Measurements from ENCODE around the gene GFY.

GFY gene

GRCh38 chr19:49438261-49438660, 13.1 kb downstream of the GFY start:
- peaks cover 3% of the 10 kb centered on the region in 2 experiments for H3K4me1 ChIP-seq (ENCODE audit: control insufficient read depth in 1 of 2, insufficient read depth in 2 of 2, low read length in 2 of 2)
- H3K4ac ChIP-seq (ENCODE audit: low read depth, low read length): no peak overlapping the region
- no peak overlapping the region for H4K91ac ChIP-seq (ENCODE audit: low read depth, low read length)
- H3K9me3 ChIP-seq (ENCODE audit: insufficient read depth, low read depth, low read length): peaks cover 20% of the 10 kb centered on the region
- no peak overlapping the region for H3K23ac ChIP-seq (ENCODE audit: low read length)
- no peak overlapping the region for H3K27ac ChIP-seq (ENCODE audit: low read depth, low read length)
- no peak overlapping the region for H4K8ac ChIP-seq (ENCODE audit: low read depth, low read length)
- no peak for DNase-seq
- peaks cover 2% of the 10 kb centered on the region for H3K79me2 ChIP-seq (ENCODE audit: control insufficient read depth, insufficient read depth, low read length, poor library complexity)
- no peak overlapping the region for H3K4me3 ChIP-seq (ENCODE audit: low read depth, low read length)
- no peak overlapping the region for H2AK5ac ChIP-seq (ENCODE audit: low read length)
- H3K79me1 ChIP-seq (ENCODE audit: low read length): peaks cover 3% of the 10 kb centered on the region
- H2BK12ac ChIP-seq (ENCODE audit: low read length): no peak overlapping the region
- H4K12ac ChIP-seq (ENCODE audit: low read depth, low read length): no peak overlapping the region
- no peak overlapping the region for H2BK5ac ChIP-seq (ENCODE audit: low read depth, low read length, poor library complexity)
- WGBS (ENCODE audit: extremely low coverage, insufficient coverage, insufficient read length): no CpG with 5 or more reads among the region's 6 CpGs
- H3K14ac ChIP-seq (ENCODE audit: low read length): no peak overlapping the region
- peaks cover 56% of the 10 kb centered on the region for H3K27me3 ChIP-seq (ENCODE audit: insufficient read depth, low read length)
- no peak overlapping the region for H2BK120ac ChIP-seq (ENCODE audit: insufficient read depth, low read length, poor library complexity)
- H3K4me2 ChIP-seq (ENCODE audit: low read length): no peak overlapping the region
- H2AFZ ChIP-seq (ENCODE audit: insufficient read depth, low read length, poor library complexity): no peak overlapping the region
- H3K9ac ChIP-seq (ENCODE audit: low read length): no peak overlapping the region
- H3K18ac ChIP-seq (ENCODE audit: low read length): no peak overlapping the region
- H3K36me3 ChIP-seq (ENCODE audit: control insufficient read depth in 1 of 2, insufficient read depth in 2 of 2, low read length in 2 of 2): no peaks in the 10 kb centered on the region

GRCh38 chr19:49439836-49440235, 14.6 kb downstream of the GFY start:
- no CpG with 5 or more reads among the region's 6 CpGs for WGBS (ENCODE audit: extremely low coverage, insufficient coverage, insufficient read length)
- peaks cover 3% of the 10 kb centered on the region in 2 experiments for H3K4me1 ChIP-seq (ENCODE audit: control insufficient read depth in 1 of 2, insufficient read depth in 2 of 2, low read length in 2 of 2)
- H3K27ac ChIP-seq (ENCODE audit: low read depth, low read length): no peak overlapping the region
- no peaks in the 10 kb centered on the region for H3K36me3 ChIP-seq (ENCODE audit: control insufficient read depth in 1 of 2, insufficient read depth in 2 of 2, low read length in 2 of 2)
- peaks cover 5% of the 10 kb centered on the region for H3K79me1 ChIP-seq (ENCODE audit: low read length)
- H3K4ac ChIP-seq (ENCODE audit: low read depth, low read length): no peak overlapping the region
- no peak overlapping the region for H3K23ac ChIP-seq (ENCODE audit: low read length)
- peaks cover 3% of the 10 kb centered on the region for H3K79me2 ChIP-seq (ENCODE audit: control insufficient read depth, insufficient read depth, low read length, poor library complexity)
- no peak overlapping the region for H2BK5ac ChIP-seq (ENCODE audit: low read depth, low read length, poor library complexity)
- no peak overlapping the region for H4K8ac ChIP-seq (ENCODE audit: low read depth, low read length)
- H2BK12ac ChIP-seq (ENCODE audit: low read length): no peak overlapping the region
- no peak overlapping the region for H2AK5ac ChIP-seq (ENCODE audit: low read length)
- no peak overlapping the region for H3K4me2 ChIP-seq (ENCODE audit: low read length)
- H4K12ac ChIP-seq (ENCODE audit: low read depth, low read length): no peak overlapping the region
- no peak overlapping the region for H2AFZ ChIP-seq (ENCODE audit: insufficient read depth, low read length, poor library complexity)
- H2BK120ac ChIP-seq (ENCODE audit: insufficient read depth, low read length, poor library complexity): no peak overlapping the region
- H3K14ac ChIP-seq (ENCODE audit: low read length): no peak overlapping the region
- H3K9ac ChIP-seq (ENCODE audit: low read length): no peak overlapping the region
- DNase-seq: no peak
- H3K27me3 ChIP-seq (ENCODE audit: insufficient read depth, low read length): peaks cover 56% of the 10 kb centered on the region
- peak overlapping the region; percentile 47 for H3K4me3 ChIP-seq (ENCODE audit: low read depth, low read length)
- H3K9me3 ChIP-seq (ENCODE audit: insufficient read depth, low read depth, low read length): peaks cover 17% of the 10 kb centered on the region
- H4K91ac ChIP-seq (ENCODE audit: low read depth, low read length): no peak overlapping the region
- no peak overlapping the region for H3K18ac ChIP-seq (ENCODE audit: low read length)

- H3K18ac ChIP-seq (ENCODE audit: low read length): no peak overlapping the region
- no peak overlapping the region for H2BK5ac ChIP-seq (ENCODE audit: low read depth, low read length, poor library complexity)
- H4K8ac ChIP-seq (ENCODE audit: low read depth, low read length): no peak overlapping the region
- H3K4me3 ChIP-seq (ENCODE audit: low read depth, low read length): no peak overlapping the region
- no peak overlapping the region for H3K9ac ChIP-seq (ENCODE audit: low read length)
- H4K91ac ChIP-seq (ENCODE audit: low read depth, low read length): no peak overlapping the region
- H3K36me3 ChIP-seq (ENCODE audit: control insufficient read depth in 1 of 2, insufficient read depth in 2 of 2, low read length in 2 of 2): no peaks in the 10 kb centered on the region
- H3K23ac ChIP-seq (ENCODE audit: low read length): no peak overlapping the region
- no CpG with 5 or more reads among the region's 19 CpGs for WGBS (ENCODE audit: extremely low coverage, insufficient coverage, insufficient read length)
- no peak overlapping the region for H3K4me2 ChIP-seq (ENCODE audit: low read length)
- no peak for DNase-seq
- peaks cover 10% of the 10 kb centered on the region for H3K9me3 ChIP-seq (ENCODE audit: insufficient read depth, low read depth, low read length)
- peaks cover 3% of the 10 kb centered on the region in 2 experiments for H3K4me1 ChIP-seq (ENCODE audit: control insufficient read depth in 1 of 2, insufficient read depth in 2 of 2, low read length in 2 of 2)
- peaks cover 5% of the 10 kb centered on the region for H3K79me1 ChIP-seq (ENCODE audit: low read length)
- H3K4ac ChIP-seq (ENCODE audit: low read depth, low read length): no peak overlapping the region
- H3K79me2 ChIP-seq (ENCODE audit: control insufficient read depth, insufficient read depth, low read length, poor library complexity): peaks cover 3% of the 10 kb centered on the region
- peaks cover 56% of the 10 kb centered on the region for H3K27me3 ChIP-seq (ENCODE audit: insufficient read depth, low read length)
- no peak overlapping the region for H3K14ac ChIP-seq (ENCODE audit: low read length)
- no peak overlapping the region for H2AFZ ChIP-seq (ENCODE audit: insufficient read depth, low read length, poor library complexity)
- H3K27ac ChIP-seq (ENCODE audit: low read depth, low read length): no peak overlapping the region
- no peak overlapping the region for H2BK120ac ChIP-seq (ENCODE audit: insufficient read depth, low read length, poor library complexity)
- no peak overlapping the region for H2BK12ac ChIP-seq (ENCODE audit: low read length)
- no peak overlapping the region for H4K12ac ChIP-seq (ENCODE audit: low read depth, low read length)
- H2AK5ac ChIP-seq (ENCODE audit: low read length): no peak overlapping the region
These were observed 15.4 kb downstream of the GFY start for GRCh38 chr19:49440439-49441209.

GRCh38 chr19:49441210-49441959, 16.2 kb downstream of the GFY start, which contains the start of gene SLC17A7:
Gene SLC17A7 (minus strand): TSS chr19:49441527. CDS start chr19:49441379, 148 bp downstream.
- no peak within 1 kb of the TSS for H4K91ac ChIP-seq (ENCODE audit: low read depth, low read length)
- no peak within 1 kb of the TSS for H3K23ac ChIP-seq (ENCODE audit: low read length)
- no peak within 1 kb of the TSS for H3K18ac ChIP-seq (ENCODE audit: low read length)
- no peak within 1 kb of the TSS for H2BK120ac ChIP-seq (ENCODE audit: insufficient read depth, low read length, poor library complexity)
- peaks cover 3% of the 10 kb centered on the region for H3K79me2 ChIP-seq (ENCODE audit: control insufficient read depth, insufficient read depth, low read length, poor library complexity)
- H3K9me3 ChIP-seq (ENCODE audit: insufficient read depth, low read depth, low read length): peaks cover 7% of the 10 kb centered on the region
- peaks cover 5% of the 10 kb centered on the region for H3K79me1 ChIP-seq (ENCODE audit: low read length)
- H3K4me2 ChIP-seq (ENCODE audit: low read length): no peak within 1 kb of the TSS
- H3K14ac ChIP-seq (ENCODE audit: low read length): no peak within 1 kb of the TSS
- H3K4me3 ChIP-seq (ENCODE audit: low read depth, low read length): no peak within 1 kb of the TSS
- H3K4ac ChIP-seq (ENCODE audit: low read depth, low read length): no peak within 1 kb of the TSS
- no peak within 1 kb of the TSS for H2BK5ac ChIP-seq (ENCODE audit: low read depth, low read length, poor library complexity)
- H2BK12ac ChIP-seq (ENCODE audit: low read length): peak within 1 kb of the TSS; percentile 13
- no peak within 1 kb of the TSS for H2AFZ ChIP-seq (ENCODE audit: insufficient read depth, low read length, poor library complexity)
- H3K9ac ChIP-seq (ENCODE audit: low read length): no peak within 1 kb of the TSS
- no peak within 1 kb of the TSS for H3K27ac ChIP-seq (ENCODE audit: low read depth, low read length)
- H3K4me1 ChIP-seq (ENCODE audit: control insufficient read depth in 1 of 2, insufficient read depth in 2 of 2, low read length in 2 of 2): peaks cover 1 to 3% of the 10 kb centered on the region in 2 experiments
- H4K12ac ChIP-seq (ENCODE audit: low read depth, low read length): no peak within 1 kb of the TSS
- no CpG with 5 or more reads among the region's 56 CpGs for WGBS (ENCODE audit: extremely low coverage, insufficient coverage, insufficient read length)
- no peak within 1 kb of the TSS for H4K8ac ChIP-seq (ENCODE audit: low read depth, low read length)
- peaks cover 53% of the 10 kb centered on the region for H3K27me3 ChIP-seq (ENCODE audit: insufficient read depth, low read length)
- H2AK5ac ChIP-seq (ENCODE audit: low read length): no peak within 1 kb of the TSS
- H3K36me3 ChIP-seq (ENCODE audit: control insufficient read depth in 1 of 2, insufficient read depth in 2 of 2, low read length in 2 of 2): peaks cover under 1 to 2% of the 10 kb centered on the region in 2 experiments
- DNase-seq: peak in 1 of 2 donors; percentile 30

Measured in trophoblast cell (in vitro differentiated cells and primary cell).